ENCODE results near the gene ADGRL3. TPM values are rescaled to one million over a fixed set of nuclear protein-coding genes. Genes with fewer than 3 reads are reported as not detected.

ADGRL3 gene
- total RNA-seq, 1 donor from 2014 or later: not detected

DNA sequence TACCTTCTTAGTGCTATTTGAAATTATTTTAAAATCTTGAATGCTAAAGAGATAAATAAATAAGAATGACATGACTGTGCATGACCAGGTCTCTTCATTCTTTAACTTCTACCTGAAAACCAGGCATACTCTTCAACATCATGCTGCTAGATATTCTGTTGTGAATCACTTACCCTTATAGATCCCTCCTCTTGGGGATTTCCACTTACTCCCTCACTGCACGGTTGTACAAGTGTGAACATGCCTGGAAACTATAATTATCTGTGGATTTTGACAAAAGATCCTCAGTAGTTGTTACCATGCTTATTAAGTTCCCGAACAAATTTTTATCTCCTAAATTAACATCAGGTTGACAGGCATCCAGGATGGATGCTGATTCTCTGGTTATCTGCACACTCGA is 54.3 kb downstream of the ADGRL3 start:
- DNase-seq (no peak), ATAC-seq (ENCODE audit: low read depth) (no peak)
- Mint-ChIP-seq H3K4me1 (no peaks in the 10 kb centered on the region), H3K4me3 (no peak overlapping the region), H3K9me3 (peaks cover 5% of the 10 kb centered on the region), H3K27ac (no peak overlapping the region), H3K27me3 (no peaks in the 10 kb centered on the region), H3K36me3 (ENCODE audit: low read depth) (no peaks in the 10 kb centered on the region)
- POLR2A ChIA-PET: no interaction called here
- CTCF ChIA-PET: no interaction called here
- intact Hi-C loops (cut with micrococcal nuclease): no loop called here
- TF ChIP-seq, protein P1, sequence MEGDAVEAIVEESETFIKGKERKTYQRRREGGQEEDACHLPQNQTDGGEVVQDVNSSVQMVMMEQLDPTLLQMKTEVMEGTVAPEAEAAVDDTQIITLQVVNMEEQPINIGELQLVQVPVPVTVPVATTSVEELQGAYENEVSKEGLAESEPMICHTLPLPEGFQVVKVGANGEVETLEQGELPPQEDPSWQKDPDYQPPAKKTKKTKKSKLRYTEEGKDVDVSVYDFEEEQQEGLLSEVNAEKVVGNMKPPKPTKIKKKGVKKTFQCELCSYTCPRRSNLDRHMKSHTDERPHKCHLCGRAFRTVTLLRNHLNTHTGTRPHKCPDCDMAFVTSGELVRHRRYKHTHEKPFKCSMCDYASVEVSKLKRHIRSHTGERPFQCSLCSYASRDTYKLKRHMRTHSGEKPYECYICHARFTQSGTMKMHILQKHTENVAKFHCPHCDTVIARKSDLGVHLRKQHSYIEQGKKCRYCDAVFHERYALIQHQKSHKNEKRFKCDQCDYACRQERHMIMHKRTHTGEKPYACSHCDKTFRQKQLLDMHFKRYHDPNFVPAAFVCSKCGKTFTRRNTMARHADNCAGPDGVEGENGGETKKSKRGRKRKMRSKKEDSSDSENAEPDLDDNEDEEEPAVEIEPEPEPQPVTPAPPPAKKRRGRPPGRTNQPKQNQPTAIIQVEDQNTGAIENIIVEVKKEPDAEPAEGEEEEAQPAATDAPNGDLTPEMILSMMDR (IDR thresholded peaks at IDR 0.05): no peak

GRCh38 chr4:61273233-61273632 is 73.1 kb downstream of the ADGRL3 start:
- no peaks in the 10 kb centered on the region for H3K27me3 Mint-ChIP-seq
- H3K4me1 Mint-ChIP-seq: no peaks in the 10 kb centered on the region
- TF ChIP-seq, protein P1 (IDR thresholded peaks at IDR 0.05): no peak
- ChIA-PET CTCF (no interaction called here), POLR2A (no interaction called here)
- ATAC-seq (ENCODE audit: low read depth) (no peak), DNase-seq (no peak)
- no peaks in the 10 kb centered on the region for H3K9me3 Mint-ChIP-seq
- H3K36me3 Mint-ChIP-seq (ENCODE audit: low read depth): no peaks in the 10 kb centered on the region
- intact Hi-C loops (cut with micrococcal nuclease): no loop called here
- H3K4me3 Mint-ChIP-seq: no peak overlapping the region
- no peak overlapping the region for H3K27ac Mint-ChIP-seq

DNA sequence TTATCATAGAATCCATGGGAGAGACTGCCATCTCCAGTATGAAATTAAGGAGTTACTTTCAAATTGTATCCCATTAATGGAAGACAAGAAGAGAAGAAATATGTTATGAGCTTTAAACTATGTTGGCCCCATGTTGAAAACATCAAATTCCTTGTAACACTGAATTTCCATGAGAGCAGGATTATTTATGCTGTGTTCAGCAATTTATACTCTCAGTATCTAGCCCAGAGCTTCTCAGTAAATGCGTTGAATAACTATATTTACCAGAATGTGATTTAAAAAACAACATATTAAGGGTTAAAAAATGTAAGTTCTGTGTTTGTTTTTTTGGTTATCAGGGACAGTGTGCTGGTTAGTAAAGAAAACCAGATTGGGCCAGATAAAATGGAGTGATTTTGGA is 74.2 kb downstream of the ADGRL3 start:
- ChIA-PET POLR2A (no interaction called here), CTCF (no interaction called here)
- no peak for ATAC-seq (ENCODE audit: low read depth)
- H3K9me3 Mint-ChIP-seq: no peaks in the 10 kb centered on the region
- intact Hi-C loops (cut with micrococcal nuclease): no loop called here
- no peaks in the 10 kb centered on the region for H3K4me1 Mint-ChIP-seq
- TF ChIP-seq, protein P1 (IDR thresholded peaks at IDR 0.05): no peak
- H3K27ac Mint-ChIP-seq: no peak overlapping the region
- no peaks in the 10 kb centered on the region for H3K36me3 Mint-ChIP-seq (ENCODE audit: low read depth)
- H3K27me3 Mint-ChIP-seq: no peaks in the 10 kb centered on the region
- no peak for DNase-seq
- H3K4me3 Mint-ChIP-seq: no peak overlapping the region

DNA sequence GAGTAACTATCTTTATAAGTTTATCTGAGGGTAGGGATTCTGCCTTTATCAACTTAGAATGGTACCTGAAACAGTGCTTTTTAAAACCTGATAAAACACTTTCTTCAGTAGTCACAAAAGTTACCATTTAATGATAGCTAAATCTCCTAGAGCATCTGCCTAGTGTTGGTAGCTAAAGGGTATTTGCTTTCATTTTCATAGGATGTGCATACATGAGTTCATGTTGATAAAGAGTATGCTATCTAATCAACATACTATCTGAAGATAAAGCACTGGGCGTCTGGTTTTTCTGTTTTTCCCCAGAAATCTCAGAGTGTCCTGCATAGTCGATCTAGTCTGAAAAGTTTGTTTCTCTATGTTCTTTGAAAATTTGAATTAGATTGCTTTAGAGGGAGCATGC is 75.1 kb downstream of the ADGRL3 start:
- no peaks in the 10 kb centered on the region for H3K4me1 Mint-ChIP-seq
- H3K36me3 Mint-ChIP-seq (ENCODE audit: low read depth): no peaks in the 10 kb centered on the region
- TF ChIP-seq, protein P1 (IDR thresholded peaks at IDR 0.05): no peak
- ATAC-seq (ENCODE audit: low read depth) (no peak), DNase-seq (no peak)
- H3K27ac Mint-ChIP-seq: no peak overlapping the region
- POLR2A ChIA-PET: no interaction called here
- no peaks in the 10 kb centered on the region for H3K27me3 Mint-ChIP-seq
- H3K4me3 Mint-ChIP-seq: no peak overlapping the region
- intact Hi-C loops (cut with micrococcal nuclease): no loop called here
- no peaks in the 10 kb centered on the region for H3K9me3 Mint-ChIP-seq
- CTCF ChIA-PET: no interaction called here

- H3K36me3 Mint-ChIP-seq (ENCODE audit: low read depth): no peaks in the 10 kb centered on the region
- no peak overlapping the region for H3K4me3 Mint-ChIP-seq
- intact Hi-C loops (cut with micrococcal nuclease): no loop called here
- H3K27me3 Mint-ChIP-seq: no peaks in the 10 kb centered on the region
- CTCF ChIA-PET: no interaction called here
- DNase-seq (no peak), ATAC-seq (ENCODE audit: low read depth) (no peak)
- TF ChIP-seq, protein P1 (IDR thresholded peaks at IDR 0.05): no peak
- no peaks in the 10 kb centered on the region for H3K9me3 Mint-ChIP-seq
- H3K27ac Mint-ChIP-seq: no peak overlapping the region
- no peaks in the 10 kb centered on the region for H3K4me1 Mint-ChIP-seq
- POLR2A ChIA-PET: no interaction called here
These were observed 75.9 kb downstream of the ADGRL3 start for GRCh38 chr4:61276029-61276428.
